ENCODE data around the gene PTPRE.

DNA sequence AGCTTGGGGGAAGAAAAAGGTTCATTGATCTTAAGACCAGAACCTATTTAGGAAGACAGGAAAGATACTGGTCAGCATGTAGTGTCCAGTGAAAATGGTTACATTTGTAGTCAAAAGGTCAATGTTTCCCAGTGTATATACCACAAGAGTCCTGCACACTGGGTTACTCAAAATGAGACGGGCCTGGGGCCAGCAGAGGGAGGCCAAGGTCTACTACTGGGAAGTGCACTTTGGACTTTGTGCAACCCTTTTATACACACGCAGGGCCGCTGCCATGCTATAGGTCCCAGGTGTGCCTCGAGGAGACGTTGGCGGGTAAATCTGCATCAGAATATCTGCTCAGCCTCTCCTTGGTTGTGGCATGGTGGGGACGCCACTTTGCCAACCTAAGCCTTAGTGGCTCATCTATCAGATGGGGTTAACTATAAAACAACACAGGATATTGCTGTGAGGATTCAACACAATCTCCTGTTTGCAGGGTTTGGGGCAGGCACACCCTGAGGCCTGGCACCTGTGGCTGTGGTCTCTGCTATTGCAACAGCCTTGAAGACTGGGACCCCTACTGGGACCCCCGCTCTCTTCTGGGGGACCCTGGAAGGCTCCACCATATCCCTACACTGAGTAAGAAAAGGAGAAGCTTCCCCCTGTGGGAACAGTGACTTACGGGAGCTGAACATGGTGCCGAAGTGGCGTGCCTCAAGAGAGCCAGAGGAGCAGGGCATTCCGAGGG, 33.9 kb upstream of the PTPRE start:
- no peak for TF ChIP-seq SIN3A (IDR thresholded peaks at IDR 0.05; ENCODE audit: borderline replicate concordance, insufficient read depth, low read length)
- TF ChIP-seq TAF1 (IDR thresholded peaks at IDR 0.05; ENCODE audit: borderline replicate concordance, insufficient read depth, low read length), result no peak
- TF ChIP-seq REST (IDR thresholded peaks at IDR 0.05; ENCODE audit: insufficient read depth in 1 of 2, low read depth in 2 of 2, low read length in 2 of 2), result no peak
- no peak for TF ChIP-seq POLR2AphosphoS5 (IDR thresholded peaks at IDR 0.05; ENCODE audit: low read depth, low read length)
- no peak for TF ChIP-seq FOXP2 (optimal IDR thresholded peaks at IDR 0.05; ENCODE audit: borderline replicate concordance, extremely low read depth, extremely low read length, insufficient read depth)

All from PFSK-1 (cell line).